Liver (tissue), 9 donors: ENCODE data around the gene PLA2G5. TPM values are rescaled to one million over a fixed set of nuclear protein-coding genes. Genes with fewer than 3 reads are reported as not detected.

Experiments
- DNase-seq: peaks from one replicate; pipeline ENCODE4 v3.0.0-alpha.2; 2017; ENCODE audit warnings: low spot score
- H3K27ac ChIP-seq, 2 donors: one replicate each; pipeline ENCODE4 v1.7.0; 2013; ENCODE audit warnings: inconsistent platforms in 2 of 2, low read length in 2 of 2, control low read depth in 1 of 2, low read depth in 1 of 2, mild to moderate bottlenecking in 1 of 2
- H3K27me3 ChIP-seq, 4 donors: one replicate each; pipeline versions ENCODE4 v1.6.1 to v1.7.0; 2013; ENCODE audit warnings: low read length in 3 of 4, inconsistent platforms in 1 of 4, mild to moderate bottlenecking in 1 of 4, moderate library complexity in 1 of 4; ENCODE audit not compliant: control insufficient read depth in 4 of 4, insufficient read depth in 4 of 4
- H3K36me3 ChIP-seq, 4 donors: one replicate each; pipeline versions ENCODE4 v1.6.1 to v1.7.0; 2013; ENCODE audit warnings: low read length in 3 of 4, mild to moderate bottlenecking in 3 of 4, low read depth in 1 of 4, moderate library complexity in 1 of 4; ENCODE audit not compliant: control insufficient read depth in 4 of 4, insufficient read depth in 3 of 4
- H3K4me1 ChIP-seq, 4 donors: one replicate each; pipeline versions ENCODE4 v1.6.1 to v1.7.0; 2013; ENCODE audit warnings: low read length in 3 of 4, mild to moderate bottlenecking in 3 of 4, moderate library complexity in 1 of 4; ENCODE audit not compliant: control insufficient read depth in 4 of 4, insufficient read depth in 4 of 4
- H3K4me3 ChIP-seq, 3 donors: one replicate each; pipeline versions ENCODE4 v1.6.1 to v1.7.0; 2013; ENCODE audit warnings: low read length in 3 of 3, control low read depth in 1 of 3, low read depth in 1 of 3, mild to moderate bottlenecking in 1 of 3
- H3K9ac ChIP-seq, 2 donors: one replicate each; pipeline ENCODE4 v1.7.0; 2013; ENCODE audit warnings: low read length in 2 of 2, mild to moderate bottlenecking in 2 of 2, moderate library complexity in 2 of 2, control low read depth in 1 of 2, low read depth in 1 of 2
- H3K9me3 ChIP-seq, 4 donors: one replicate each; pipeline versions ENCODE4 v1.6.1 to v1.7.0; 2013; ENCODE audit warnings: low read length in 3 of 4; ENCODE audit not compliant: control insufficient read depth in 4 of 4
- ATF3 ChIP-seq: IDR thresholded peaks from 2 replicates; pipeline ENCODE4 v1.6.1; 2016; ENCODE audit warnings: antibody characterized with exemption
- CTCF ChIP-seq: fragments of 150-350 bp; IDR thresholded peaks from 2 replicates; pipeline ENCODE4 v1.5.1; 2017; ENCODE audit warnings: improper control_type of control experiment, low read depth, low read length; ENCODE audit not compliant: missing input control
- EGR1 ChIP-seq, 2 donors: IDR thresholded peaks; 2 replicates each; pipeline ENCODE4 v1.6.1; 2016 to 2018; ENCODE audit warnings: antibody characterized with exemption in 2 of 2, low read depth in 2 of 2
- FOXA1 ChIP-seq: IDR thresholded peaks from 2 replicates; pipeline ENCODE4 v1.6.1; 2016; ENCODE audit warnings: antibody characterized with exemption
- FOXA2 ChIP-seq: IDR thresholded peaks from 2 replicates; pipeline ENCODE4 v1.6.1; 2016; ENCODE audit warnings: antibody characterized with exemption
- GABPA ChIP-seq, 2 donors: IDR thresholded peaks in 1 of 2; conservative IDR thresholded peaks in 1 of 2; 2 replicates each; pipeline ENCODE4 v1.6.1; 2016; ENCODE audit warnings: antibody characterized with exemption in 2 of 2, mild to moderate bottlenecking in 1 of 2, moderate library complexity in 1 of 2
- HNF4A ChIP-seq, 2 donors: conservative IDR thresholded peaks; 2 replicates each; pipeline ENCODE4 v1.6.1; 2016; ENCODE audit warnings: antibody characterized with exemption in 2 of 2, mild to moderate bottlenecking in 2 of 2
- HNF4G ChIP-seq: IDR thresholded peaks from 2 replicates; pipeline ENCODE4 v1.6.1; 2016; ENCODE audit warnings: antibody characterized with exemption
- JUND ChIP-seq, 2 donors: IDR thresholded peaks; 2 replicates each; pipeline ENCODE4 v1.6.1; 2016; ENCODE audit warnings: antibody characterized with exemption in 2 of 2
- MAX ChIP-seq: IDR thresholded peaks from 2 replicates; pipeline ENCODE4 v1.6.1; 2016; ENCODE audit warnings: antibody characterized with exemption
- NR2F2 ChIP-seq: IDR thresholded peaks from 2 replicates; pipeline ENCODE4 v1.6.1; 2016; ENCODE audit warnings: antibody characterized with exemption
- RAD21 ChIP-seq, 2 donors: IDR thresholded peaks; 2 replicates each; pipeline ENCODE4 v1.6.1; 2016; ENCODE audit warnings: antibody characterized with exemption in 2 of 2, mild to moderate bottlenecking in 2 of 2
- RXRA ChIP-seq, 2 donors: IDR thresholded peaks; 2 replicates each; pipeline ENCODE4 v1.6.1; 2017 to 2018; ENCODE audit warnings: antibody characterized with exemption in 2 of 2, mild to moderate bottlenecking in 1 of 2
- SP1 ChIP-seq: IDR thresholded peaks from 2 replicates; pipeline ENCODE4 v1.6.1; 2018; ENCODE audit warnings: antibody characterized with exemption, mild to moderate bottlenecking
- TAF1 ChIP-seq: conservative IDR thresholded peaks from 2 replicates; pipeline ENCODE4 v1.6.1; 2016; ENCODE audit warnings: antibody characterized with exemption, mild to moderate bottlenecking
- YY1 ChIP-seq: IDR thresholded peaks from 2 replicates; pipeline ENCODE4 v1.6.1; 2016; ENCODE audit warnings: antibody characterized with exemption, mild to moderate bottlenecking
- ZBTB33 ChIP-seq: IDR thresholded peaks from 2 replicates; pipeline ENCODE4 v1.6.1; 2016; ENCODE audit warnings: antibody characterized with exemption
- WGBS: extraction: QIAGEN DNeasy Blood & Tissue Kit; methylation state at CpG from one replicate; pipeline ENCODE4 v1.1.7; 2013; 5-methylcytosine and 5-hydroxymethylcytosine counted together
- polyA plus RNA-seq, 2 donors: library from polyadenylated mRNA; stranded (reverse) in 1 of 2; unstranded in 1 of 2; fragments of 200-250 nt in 1 of 2; fragments of >200 nt in 1 of 2; fragmentation: Nextera tagmentation in 1 of 2; extraction: Ambion mirVana in 1 of 2; gene quantifications; one replicate each; pipeline versions ENCODE4 v1.2.1 to v1.2.3, GENCODE V29; 2013 to 2015
- total RNA-seq, 2 donors: library from RNA; depleted of rRNA; stranded (reverse); fragments of >200 nt; gene quantifications; one replicate each; pipeline ENCODE4 v1.2.3, GENCODE V29; 2014
- TF ChIP-seq, protein P1 (sequence below): IDR thresholded peaks from 2 replicates; pipeline ENCODE4 v1.6.1; 2016; ENCODE audit warnings: antibody characterized with exemption, mild to moderate bottlenecking
- donor health status: healthy.
- donor health status: healthy.
- donor health status: healthy.
- donor health status: healthy.
- donor health status: healthy.

PLA2G5 gene
- total and polyA plus RNA-seq, 4 donors: 2.0 to 2.9 (median 2.3) TPM; not detected in 1

GRCh38 chr1:20075345-20075744 lies 5.4 kb downstream of the PLA2G5 start:
- TF ChIP-seq SP1: no peak
- no peak for TF ChIP-seq JUND (IDR thresholded peaks at IDR 0.05)
- no peak for TF ChIP-seq ZBTB33
- TF ChIP-seq, protein P1, sequence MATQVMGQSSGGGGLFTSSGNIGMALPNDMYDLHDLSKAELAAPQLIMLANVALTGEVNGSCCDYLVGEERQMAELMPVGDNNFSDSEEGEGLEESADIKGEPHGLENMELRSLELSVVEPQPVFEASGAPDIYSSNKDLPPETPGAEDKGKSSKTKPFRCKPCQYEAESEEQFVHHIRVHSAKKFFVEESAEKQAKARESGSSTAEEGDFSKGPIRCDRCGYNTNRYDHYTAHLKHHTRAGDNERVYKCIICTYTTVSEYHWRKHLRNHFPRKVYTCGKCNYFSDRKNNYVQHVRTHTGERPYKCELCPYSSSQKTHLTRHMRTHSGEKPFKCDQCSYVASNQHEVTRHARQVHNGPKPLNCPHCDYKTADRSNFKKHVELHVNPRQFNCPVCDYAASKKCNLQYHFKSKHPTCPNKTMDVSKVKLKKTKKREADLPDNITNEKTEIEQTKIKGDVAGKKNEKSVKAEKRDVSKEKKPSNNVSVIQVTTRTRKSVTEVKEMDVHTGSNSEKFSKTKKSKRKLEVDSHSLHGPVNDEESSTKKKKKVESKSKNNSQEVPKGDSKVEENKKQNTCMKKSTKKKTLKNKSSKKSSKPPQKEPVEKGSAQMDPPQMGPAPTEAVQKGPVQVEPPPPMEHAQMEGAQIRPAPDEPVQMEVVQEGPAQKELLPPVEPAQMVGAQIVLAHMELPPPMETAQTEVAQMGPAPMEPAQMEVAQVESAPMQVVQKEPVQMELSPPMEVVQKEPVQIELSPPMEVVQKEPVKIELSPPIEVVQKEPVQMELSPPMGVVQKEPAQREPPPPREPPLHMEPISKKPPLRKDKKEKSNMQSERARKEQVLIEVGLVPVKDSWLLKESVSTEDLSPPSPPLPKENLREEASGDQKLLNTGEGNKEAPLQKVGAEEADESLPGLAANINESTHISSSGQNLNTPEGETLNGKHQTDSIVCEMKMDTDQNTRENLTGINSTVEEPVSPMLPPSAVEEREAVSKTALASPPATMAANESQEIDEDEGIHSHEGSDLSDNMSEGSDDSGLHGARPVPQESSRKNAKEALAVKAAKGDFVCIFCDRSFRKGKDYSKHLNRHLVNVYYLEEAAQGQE: no peak
- TF ChIP-seq EGR1 (IDR thresholded peaks at IDR 0.05; ENCODE audit: low read depth in 2 of 2): no peak
- TF ChIP-seq FOXA2: no peak
- TF ChIP-seq TAF1: no peak
- TF ChIP-seq YY1: no peak
- no peak for TF ChIP-seq HNF4G
- TF ChIP-seq MAX: no peak
- TF ChIP-seq RXRA (IDR thresholded peaks at IDR 0.05): no peak
- TF ChIP-seq NR2F2: no peak
- TF ChIP-seq ATF3: no peak
- TF ChIP-seq CTCF: no peak
- TF ChIP-seq FOXA1: no peak
- no peak for TF ChIP-seq HNF4A (conservative IDR thresholded peaks at IDR 0.05)
- TF ChIP-seq RAD21 (IDR thresholded peaks at IDR 0.05): no peak
- no peak for TF ChIP-seq GABPA (IDR thresholded peaks at IDR 0.05 in 1 of 2, conservative IDR thresholded peaks at IDR 0.05 in 1 of 2)
- WGBS: 87% methylated on average over 2 of the region's 2 CpGs
- Histone ChIP-seq H3K27ac (no peak overlapping the region), H3K9ac (no peak overlapping the region), H3K4me3 (no peak overlapping the region), H3K27me3 (no peaks in the 10 kb centered on the region), H3K9me3 (no peaks in the 10 kb centered on the region), H3K4me1 (no peaks in the 10 kb centered on the region), H3K36me3 (no peaks in the 10 kb centered on the region)
- DNase-seq: no peak
